Measurements from ENCODE around the gene HOXA7.

The HOXA7 gene

DNA sequence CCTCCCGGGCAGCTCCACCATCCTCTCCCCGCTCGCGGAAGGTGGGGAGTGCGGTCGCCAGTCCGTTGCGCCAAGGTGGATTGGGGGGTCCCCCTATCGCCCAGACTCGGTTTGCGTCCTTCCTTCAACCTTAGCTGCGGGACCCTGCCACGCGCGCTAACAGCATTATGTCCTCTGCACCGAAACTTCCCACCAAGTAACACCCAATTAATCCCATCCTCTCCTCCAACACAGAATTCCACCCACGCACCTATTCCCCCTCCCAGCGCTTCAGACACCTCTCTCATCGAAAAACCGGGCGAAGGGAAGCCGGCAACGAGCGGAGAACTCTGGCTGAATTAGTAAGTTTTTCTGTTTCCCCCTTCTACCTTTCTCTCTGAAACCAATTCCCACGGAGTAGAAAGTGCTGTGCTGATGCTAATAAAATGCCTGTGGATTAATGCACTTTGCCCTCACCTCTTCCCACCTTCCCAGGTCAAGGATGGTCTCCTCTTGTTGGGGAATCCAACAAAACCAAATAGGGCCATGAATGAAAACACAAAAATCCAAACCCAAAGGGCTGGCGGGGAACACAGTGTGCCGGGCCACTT is 5.0 kb downstream of the HOXA7 start:
- TF ChIP-seq, protein P1, sequence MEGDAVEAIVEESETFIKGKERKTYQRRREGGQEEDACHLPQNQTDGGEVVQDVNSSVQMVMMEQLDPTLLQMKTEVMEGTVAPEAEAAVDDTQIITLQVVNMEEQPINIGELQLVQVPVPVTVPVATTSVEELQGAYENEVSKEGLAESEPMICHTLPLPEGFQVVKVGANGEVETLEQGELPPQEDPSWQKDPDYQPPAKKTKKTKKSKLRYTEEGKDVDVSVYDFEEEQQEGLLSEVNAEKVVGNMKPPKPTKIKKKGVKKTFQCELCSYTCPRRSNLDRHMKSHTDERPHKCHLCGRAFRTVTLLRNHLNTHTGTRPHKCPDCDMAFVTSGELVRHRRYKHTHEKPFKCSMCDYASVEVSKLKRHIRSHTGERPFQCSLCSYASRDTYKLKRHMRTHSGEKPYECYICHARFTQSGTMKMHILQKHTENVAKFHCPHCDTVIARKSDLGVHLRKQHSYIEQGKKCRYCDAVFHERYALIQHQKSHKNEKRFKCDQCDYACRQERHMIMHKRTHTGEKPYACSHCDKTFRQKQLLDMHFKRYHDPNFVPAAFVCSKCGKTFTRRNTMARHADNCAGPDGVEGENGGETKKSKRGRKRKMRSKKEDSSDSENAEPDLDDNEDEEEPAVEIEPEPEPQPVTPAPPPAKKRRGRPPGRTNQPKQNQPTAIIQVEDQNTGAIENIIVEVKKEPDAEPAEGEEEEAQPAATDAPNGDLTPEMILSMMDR (IDR thresholded peaks at IDR 0.05; ENCODE audit: low read depth, low read length, poor library complexity, severe bottlenecking) = no peak
- peak; percentile 83; the same call in 1 of the 2 replicates for TF ChIP-seq EZH2phosphoT487 (IDR thresholded peaks at IDR 0.05; ENCODE audit: borderline replicate concordance, low read length)
- H3K36me3 ChIP-seq (ENCODE audit: control insufficient read depth, low read length) = no peaks in the 10 kb centered on the region
- H3K27me3 ChIP-seq (ENCODE audit: control insufficient read depth, low read length) = peaks cover 74% of the 10 kb centered on the region
- H3F3A ChIP-seq (ENCODE audit: control insufficient read depth, insufficient read depth) = no peaks in the 10 kb centered on the region
- H3K9me2 ChIP-seq (replicated peaks; ENCODE audit: control insufficient read depth, low read length) = no peaks in the 10 kb centered on the region
- H3K4me2 ChIP-seq (ENCODE audit: low read length) = peak overlapping the region; percentile 94
- peak overlapping the region; percentile 77 for H3K4me3 ChIP-seq (ENCODE audit: low read length)
- H3K79me2 ChIP-seq (ENCODE audit: control insufficient read depth, low read length) = no peaks in the 10 kb centered on the region
- H3K4me1 ChIP-seq (ENCODE audit: control insufficient read depth, low read length) = peaks cover 51% of the 10 kb centered on the region
- H3K27ac ChIP-seq (ENCODE audit: low read depth, low read length) = no peak overlapping the region
- H3K9me3 ChIP-seq (ENCODE audit: control insufficient read depth, insufficient read depth, low read length) = no peaks in the 10 kb centered on the region
- no peaks in the 10 kb centered on the region for H4K20me1 ChIP-seq (ENCODE audit: control insufficient read depth, insufficient read depth, low read depth, low read length)

DNA sequence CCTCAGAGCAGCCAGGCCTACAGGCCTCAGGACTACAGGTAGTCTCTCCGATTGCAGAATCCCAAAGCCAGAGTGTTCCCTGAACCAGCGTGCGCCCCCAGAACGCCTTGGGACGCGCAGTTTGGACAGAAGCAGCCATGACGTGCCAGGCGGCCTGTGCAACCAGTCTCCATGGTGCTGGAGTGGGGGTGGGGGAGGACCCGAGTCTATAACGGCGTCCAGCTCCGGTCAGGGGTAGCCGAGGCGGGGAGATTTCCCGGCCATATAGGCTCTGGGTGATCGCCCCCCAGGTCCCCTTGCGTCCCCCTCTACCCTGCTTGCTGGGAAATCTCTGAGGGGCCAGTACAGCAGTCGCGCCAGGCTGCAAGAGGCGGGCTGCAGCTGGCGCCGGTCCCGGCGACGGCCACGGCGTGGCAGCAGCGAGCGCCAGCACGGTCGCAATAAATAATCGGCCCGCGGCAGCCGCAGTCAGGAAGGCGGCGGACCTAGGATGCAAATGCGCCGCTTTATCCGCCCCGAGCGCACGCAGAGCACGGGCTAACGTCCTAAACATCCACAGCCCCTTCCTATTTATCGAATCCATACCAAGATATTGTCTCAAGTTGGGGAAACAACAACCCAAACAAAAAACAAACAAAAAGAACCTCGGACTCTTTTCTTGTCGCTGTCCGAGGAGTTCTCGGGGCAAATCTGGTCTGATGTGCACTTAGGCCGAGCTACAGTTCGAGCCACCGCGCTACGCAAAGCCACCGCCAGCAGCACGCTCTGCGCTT is 5.7 kb downstream of the HOXA7 start:
- Histone ChIP-seq H3K36me3 (ENCODE audit: control insufficient read depth, low read length) (no peaks in the 10 kb centered on the region), H3K4me2 (ENCODE audit: low read length) (peak overlapping the region; percentile 94), H3K9me3 (ENCODE audit: control insufficient read depth, insufficient read depth, low read length) (no peaks in the 10 kb centered on the region), H3K79me2 (ENCODE audit: control insufficient read depth, low read length) (no peaks in the 10 kb centered on the region), H3K4me3 (ENCODE audit: low read length) (peak overlapping the region; percentile 77), H4K20me1 (ENCODE audit: control insufficient read depth, insufficient read depth, low read depth, low read length) (no peaks in the 10 kb centered on the region), H3K27ac (ENCODE audit: low read depth, low read length) (no peak overlapping the region), H3F3A (ENCODE audit: control insufficient read depth, insufficient read depth) (no peaks in the 10 kb centered on the region), H3K4me1 (ENCODE audit: control insufficient read depth, low read length) (peaks cover 51% of the 10 kb centered on the region), H3K27me3 (ENCODE audit: control insufficient read depth, low read length) (peaks cover 76% of the 10 kb centered on the region), H3K9me2 (replicated peaks; ENCODE audit: control insufficient read depth, low read length) (no peaks in the 10 kb centered on the region)
- no peak for TF ChIP-seq EZH2phosphoT487 (IDR thresholded peaks at IDR 0.05; ENCODE audit: borderline replicate concordance, low read length)
- TF ChIP-seq, protein P1 (IDR thresholded peaks at IDR 0.05; ENCODE audit: low read depth, low read length, poor library complexity, severe bottlenecking) = peak; percentile 98

DNA sequence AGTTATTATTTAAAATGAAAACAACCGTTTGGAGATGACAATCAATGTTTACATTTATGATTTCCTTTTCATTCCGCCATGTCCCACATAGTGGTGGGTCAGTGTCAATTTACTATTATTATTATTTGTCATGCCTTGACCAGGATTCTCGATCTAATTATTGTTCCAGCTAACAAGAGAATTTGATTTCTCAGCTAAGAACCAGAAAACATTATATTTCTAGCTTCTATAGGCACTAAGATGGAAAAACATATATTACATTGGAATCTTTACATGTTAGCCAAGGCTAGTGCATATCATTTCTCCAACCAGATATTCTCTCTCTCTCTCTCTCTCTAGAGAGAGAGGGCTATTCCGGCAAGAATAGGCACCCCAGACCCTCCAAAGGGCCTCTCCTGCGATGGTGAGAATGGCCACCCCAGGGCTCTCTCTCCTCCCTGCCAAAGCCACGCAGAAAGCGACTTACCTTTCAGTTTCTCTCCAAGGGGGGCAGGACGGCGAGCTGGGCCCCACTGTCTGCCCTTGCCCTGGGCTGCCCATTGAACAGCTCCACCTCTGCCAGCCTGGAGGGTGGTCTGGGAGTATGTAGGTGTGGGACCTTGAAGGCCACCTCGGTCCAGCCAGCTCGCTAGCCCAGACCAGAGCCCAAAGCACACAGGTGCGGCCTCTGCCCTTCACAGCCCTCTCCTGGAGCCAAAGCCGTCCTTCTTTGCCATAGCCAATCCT is 6.5 kb downstream of the HOXA7 start:
- Histone ChIP-seq H3K9me2 (replicated peaks; ENCODE audit: control insufficient read depth, low read length) (no peaks in the 10 kb centered on the region), H3K27me3 (ENCODE audit: control insufficient read depth, low read length) (peaks cover 70% of the 10 kb centered on the region), H3K27ac (ENCODE audit: low read depth, low read length) (no peak overlapping the region), H3K79me2 (ENCODE audit: control insufficient read depth, low read length) (no peaks in the 10 kb centered on the region), H3K4me3 (ENCODE audit: low read length) (peak overlapping the region; percentile 77), H3K9me3 (ENCODE audit: control insufficient read depth, insufficient read depth, low read length) (no peaks in the 10 kb centered on the region), H3K36me3 (ENCODE audit: control insufficient read depth, low read length) (no peaks in the 10 kb centered on the region), H3F3A (ENCODE audit: control insufficient read depth, insufficient read depth) (no peaks in the 10 kb centered on the region), H4K20me1 (ENCODE audit: control insufficient read depth, insufficient read depth, low read depth, low read length) (no peaks in the 10 kb centered on the region), H3K4me2 (ENCODE audit: low read length) (peak overlapping the region; percentile 94), H3K4me1 (ENCODE audit: control insufficient read depth, low read length) (peaks cover 52% of the 10 kb centered on the region)
- no peak for TF ChIP-seq EZH2phosphoT487 (IDR thresholded peaks at IDR 0.05; ENCODE audit: borderline replicate concordance, low read length)
- TF ChIP-seq, protein P1 (IDR thresholded peaks at IDR 0.05; ENCODE audit: low read depth, low read length, poor library complexity, severe bottlenecking) = no peak
